GM19193 (cell line): ENCODE results near the gene ALG10B.

Experiments used
- POLR2A ChIP-seq: IDR thresholded peaks from 4 replicates; pipeline ENCODE4 v1.6.1; 2011; ENCODE audit not compliant: insufficient read depth, insufficient read length; ENCODE audit errors: extremely low read depth

The ALG10B gene

GRCh38 chr12:38373784-38374183 lies 57.2 kb downstream of the ALG10B start:
- TF ChIP-seq POLR2A = no peak

DNA sequence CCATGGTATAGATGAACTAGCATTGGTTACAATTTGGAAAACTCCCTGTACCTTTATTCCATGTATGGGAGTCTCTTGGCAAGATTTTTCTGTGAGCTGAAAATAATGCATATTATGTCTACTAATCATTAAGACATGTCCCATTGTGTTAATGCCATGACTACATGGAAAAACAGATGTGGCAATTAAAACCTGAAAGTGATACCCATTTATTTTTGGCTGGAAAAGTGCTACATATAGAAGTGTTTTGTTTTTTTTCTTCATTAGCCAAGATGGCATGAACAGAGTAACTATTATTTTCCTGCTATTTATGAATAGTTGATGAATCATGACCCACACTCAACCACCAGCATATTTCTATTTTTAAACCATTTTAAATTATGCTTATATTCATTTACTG lies 58.2 kb downstream of the ALG10B start:
- TF ChIP-seq POLR2A = no peak
